ENCODE data around the gene ZNF480. TPM values are rescaled to one million over a fixed set of nuclear protein-coding genes. Genes with fewer than 3 reads are reported as not detected.

ZNF480 gene
- total and polyA plus RNA-seq, 5 donors from 2014 or later, result 7.0 to 20.5 (median 15.1) TPM

Other genes with a start within 250 kb of the ZNF480 start
- gene ZNF432, start 248.3 kb upstream of the ZNF480 start, total RNA-seq, result 16.8 TPM
- 1 to 10 TPM; 2.5 to 6.6 (median 3.5) TPM for gene ZNF432, start 248.3 kb upstream of the ZNF480 start, polyA plus RNA-seq
- 21.0 TPM for gene ZNF841, start 201.4 kb upstream of the ZNF480 start, total RNA-seq
- 1 to 10 TPM; 2.4 to 3.4 (median 2.9) TPM for gene ZNF841, start 201.4 kb upstream of the ZNF480 start, polyA plus RNA-seq
- 2.8 TPM for gene ZNF616, start 157.2 kb upstream of the ZNF480 start, total RNA-seq
- 1 to 10 TPM; 2.4 to 8.2 (median 4.1) TPM for gene ZNF616, start 157.2 kb upstream of the ZNF480 start, polyA plus RNA-seq
- gene ZNF836, start 125.5 kb upstream of the ZNF480 start, total RNA-seq, result 22.4 TPM
- gene ZNF836, start 125.5 kb upstream of the ZNF480 start, polyA plus RNA-seq, result 10 to 100 TPM in 1 of 4 donors, 1 to 10 TPM in 3; 3.0 to 10.2 (median 8.3) TPM
- 180 TPM for gene PPP2R1A, start 107.1 kb upstream of the ZNF480 start, total RNA-seq
- gene PPP2R1A, start 107.1 kb upstream of the ZNF480 start, polyA plus RNA-seq, result 100 to 1,000 TPM; 170 to 212 (median 180) TPM
- 31.9 TPM for gene ZNF766, start 27.6 kb upstream of the ZNF480 start, total RNA-seq
- 10 to 100 TPM; 39.1 to 62.4 (median 59.8) TPM for gene ZNF766, start 27.6 kb upstream of the ZNF480 start, polyA plus RNA-seq
- 0.67 TPM for gene ZNF610, start 39.1 kb downstream of the ZNF480 start, total RNA-seq
- gene ZNF610, start 39.1 kb downstream of the ZNF480 start, polyA plus RNA-seq, result 1 to 10 TPM in 2 of 4 donors, under 1 TPM in 1, not detected in 1; 0.37 to 3.6 (median 3.0) TPM
- gene ZNF880, start 72.8 kb downstream of the ZNF480 start, total RNA-seq, result 17.9 TPM
- gene ZNF880, start 72.8 kb downstream of the ZNF480 start, polyA plus RNA-seq, result 10 to 100 TPM; 26.4 to 34.3 (median 28.1) TPM
- 19.0 TPM for gene ZNF528, start 100.7 kb downstream of the ZNF480 start, total RNA-seq
- gene ZNF528, start 100.7 kb downstream of the ZNF480 start, polyA plus RNA-seq, result 1 to 10 TPM; 7.1 to 9.4 (median 8.6) TPM
- gene ZNF534, start 132.0 kb downstream of the ZNF480 start, total RNA-seq, result not detected
- gene ZNF534, start 132.0 kb downstream of the ZNF480 start, polyA plus RNA-seq, result not detected
- gene ZNF578, start 156.4 kb downstream of the ZNF480 start, total RNA-seq, result 0.27 TPM
- gene ZNF578, start 156.4 kb downstream of the ZNF480 start, polyA plus RNA-seq, result 1 to 10 TPM; 2.5 to 5.9 (median 3.1) TPM
- gene ZNF808, start 230.5 kb downstream of the ZNF480 start, total RNA-seq, result 19.3 TPM
- gene ZNF808, start 230.5 kb downstream of the ZNF480 start, polyA plus RNA-seq, result 10 to 100 TPM in 1 of 4 donors, 1 to 10 TPM in 3; 7.2 to 11.5 (median 7.4) TPM